ENCODE measurements around the gene MAGI1.

MAGI1 gene

GRCh38 chr3:65999606-66000005 is 39.1 kb downstream of the MAGI1 start:
- no peak overlapping the region for H3K4me3 ChIP-seq (ENCODE audit: insufficient read depth, low read length, poor library complexity, severe bottlenecking)
- H3K27me3 ChIP-seq (ENCODE audit: low read length): no peaks in the 10 kb centered on the region
- H3F3A ChIP-seq (ENCODE audit: insufficient read depth): no peaks in the 10 kb centered on the region
- no peaks in the 10 kb centered on the region for H3K36me3 ChIP-seq (ENCODE audit: low read length)
- H3K27ac ChIP-seq (ENCODE audit: low read depth, low read length): no peak overlapping the region
- H3K9me3 ChIP-seq (ENCODE audit: insufficient read depth, low read length): no peaks in the 10 kb centered on the region
- no peaks in the 10 kb centered on the region for H4K20me1 ChIP-seq (ENCODE audit: low read depth, low read length)
- TF ChIP-seq EZH2phosphoT487 (conservative IDR thresholded peaks at IDR 0.05; ENCODE audit: low read length): no peak
- TF ChIP-seq, protein P1, sequence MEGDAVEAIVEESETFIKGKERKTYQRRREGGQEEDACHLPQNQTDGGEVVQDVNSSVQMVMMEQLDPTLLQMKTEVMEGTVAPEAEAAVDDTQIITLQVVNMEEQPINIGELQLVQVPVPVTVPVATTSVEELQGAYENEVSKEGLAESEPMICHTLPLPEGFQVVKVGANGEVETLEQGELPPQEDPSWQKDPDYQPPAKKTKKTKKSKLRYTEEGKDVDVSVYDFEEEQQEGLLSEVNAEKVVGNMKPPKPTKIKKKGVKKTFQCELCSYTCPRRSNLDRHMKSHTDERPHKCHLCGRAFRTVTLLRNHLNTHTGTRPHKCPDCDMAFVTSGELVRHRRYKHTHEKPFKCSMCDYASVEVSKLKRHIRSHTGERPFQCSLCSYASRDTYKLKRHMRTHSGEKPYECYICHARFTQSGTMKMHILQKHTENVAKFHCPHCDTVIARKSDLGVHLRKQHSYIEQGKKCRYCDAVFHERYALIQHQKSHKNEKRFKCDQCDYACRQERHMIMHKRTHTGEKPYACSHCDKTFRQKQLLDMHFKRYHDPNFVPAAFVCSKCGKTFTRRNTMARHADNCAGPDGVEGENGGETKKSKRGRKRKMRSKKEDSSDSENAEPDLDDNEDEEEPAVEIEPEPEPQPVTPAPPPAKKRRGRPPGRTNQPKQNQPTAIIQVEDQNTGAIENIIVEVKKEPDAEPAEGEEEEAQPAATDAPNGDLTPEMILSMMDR (IDR thresholded peaks at IDR 0.05; ENCODE audit: insufficient read depth, low read length, poor library complexity, severe bottlenecking): no peak
- no peak overlapping the region for H3K9ac ChIP-seq (ENCODE audit: low read length)
- H3K4me2 ChIP-seq (ENCODE audit: low read depth, low read length, poor library complexity, severe bottlenecking): no peak overlapping the region
- no peaks in the 10 kb centered on the region for H3K79me2 ChIP-seq (ENCODE audit: insufficient read depth, low read length)
- H3K9me2 ChIP-seq (replicated peaks; ENCODE audit: insufficient read depth, low read length): no peaks in the 10 kb centered on the region
- H2AFZ ChIP-seq (ENCODE audit: low read depth, low read length, severe bottlenecking): no peak overlapping the region

DNA sequence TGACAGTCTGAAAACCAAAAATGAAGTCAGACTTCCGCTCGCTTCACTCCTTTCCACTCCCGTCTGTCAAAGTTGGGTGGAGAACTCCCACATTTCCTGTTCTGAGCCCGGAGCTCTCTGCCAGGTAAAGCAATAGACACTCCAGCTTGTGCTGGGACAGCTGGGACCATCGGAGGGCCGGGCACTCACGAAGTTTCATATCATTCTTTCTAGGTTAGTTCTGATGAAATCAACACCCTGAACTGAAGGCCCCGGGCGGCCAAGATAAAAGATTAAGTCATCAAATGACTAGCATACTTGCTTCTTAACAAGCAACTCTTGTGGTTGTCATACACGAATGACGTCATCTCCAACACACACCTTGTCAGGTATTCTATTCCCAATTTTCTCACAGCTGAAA is 42.1 kb downstream of the MAGI1 start:
- Histone ChIP-seq H3F3A (ENCODE audit: insufficient read depth) (no peaks in the 10 kb centered on the region), H3K9ac (ENCODE audit: low read length) (no peak overlapping the region), H3K36me3 (ENCODE audit: low read length) (no peaks in the 10 kb centered on the region), H3K9me3 (ENCODE audit: insufficient read depth, low read length) (no peaks in the 10 kb centered on the region), H3K27ac (ENCODE audit: low read depth, low read length) (no peak overlapping the region), H3K79me2 (ENCODE audit: insufficient read depth, low read length) (no peaks in the 10 kb centered on the region), H3K27me3 (ENCODE audit: low read length) (no peaks in the 10 kb centered on the region), H3K4me2 (ENCODE audit: low read depth, low read length, poor library complexity, severe bottlenecking) (no peak overlapping the region), H3K4me3 (ENCODE audit: insufficient read depth, low read length, poor library complexity, severe bottlenecking) (no peak overlapping the region), H2AFZ (ENCODE audit: low read depth, low read length, severe bottlenecking) (no peak overlapping the region), H3K9me2 (replicated peaks; ENCODE audit: insufficient read depth, low read length) (no peaks in the 10 kb centered on the region), H4K20me1 (ENCODE audit: low read depth, low read length) (no peaks in the 10 kb centered on the region)
- TF ChIP-seq, protein P1 (IDR thresholded peaks at IDR 0.05; ENCODE audit: insufficient read depth, low read length, poor library complexity, severe bottlenecking): no peak
- no peak for TF ChIP-seq EZH2phosphoT487 (conservative IDR thresholded peaks at IDR 0.05; ENCODE audit: low read length)

DNA sequence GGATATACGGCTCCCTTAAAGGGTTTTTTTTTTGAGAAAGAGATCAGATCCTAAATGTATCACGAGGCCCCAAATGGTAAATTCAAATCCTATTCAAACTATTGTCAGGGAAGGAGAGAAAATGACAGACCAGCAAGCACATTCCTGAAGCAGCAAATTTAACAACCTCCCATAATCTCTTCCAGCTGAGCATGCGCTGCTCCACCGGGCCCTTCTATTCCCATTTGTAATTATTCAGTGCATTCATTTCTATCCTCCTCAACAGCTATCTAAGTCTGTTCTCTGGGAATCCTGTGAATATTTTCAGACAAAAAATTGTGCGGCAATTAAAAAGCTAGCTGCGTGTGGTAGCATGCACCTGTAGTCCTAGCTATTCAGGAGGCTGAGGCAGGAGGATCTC is 43.2 kb downstream of the MAGI1 start:
- H2AFZ ChIP-seq (ENCODE audit: low read depth, low read length, severe bottlenecking): no peak overlapping the region
- no peak for TF ChIP-seq EZH2phosphoT487 (conservative IDR thresholded peaks at IDR 0.05; ENCODE audit: low read length)
- TF ChIP-seq, protein P1 (IDR thresholded peaks at IDR 0.05; ENCODE audit: insufficient read depth, low read length, poor library complexity, severe bottlenecking): no peak
- H3K4me3 ChIP-seq (ENCODE audit: insufficient read depth, low read length, poor library complexity, severe bottlenecking): no peak overlapping the region
- H3K79me2 ChIP-seq (ENCODE audit: insufficient read depth, low read length): no peaks in the 10 kb centered on the region
- no peaks in the 10 kb centered on the region for H3F3A ChIP-seq (ENCODE audit: insufficient read depth)
- no peak overlapping the region for H3K9ac ChIP-seq (ENCODE audit: low read length)
- H4K20me1 ChIP-seq (ENCODE audit: low read depth, low read length): no peaks in the 10 kb centered on the region
- no peaks in the 10 kb centered on the region for H3K9me3 ChIP-seq (ENCODE audit: insufficient read depth, low read length)
- no peak overlapping the region for H3K4me2 ChIP-seq (ENCODE audit: low read depth, low read length, poor library complexity, severe bottlenecking)
- no peaks in the 10 kb centered on the region for H3K9me2 ChIP-seq (replicated peaks; ENCODE audit: insufficient read depth, low read length)
- no peaks in the 10 kb centered on the region for H3K27me3 ChIP-seq (ENCODE audit: low read length)
- H3K27ac ChIP-seq (ENCODE audit: low read depth, low read length): no peak overlapping the region
- H3K36me3 ChIP-seq (ENCODE audit: low read length): no peaks in the 10 kb centered on the region
